Measurements from ENCODE around the gene MDN1. TPM values are rescaled to one million over a fixed set of nuclear protein-coding genes. Genes with fewer than 3 reads are reported as not detected.
"Not testable (repeated sequence)": the region's sequence is repeated elsewhere in the genome, so short reads cannot be mapped to it uniquely, and the experiment has no call there.

The MDN1 gene
- total RNA-seq, 1 experiment from 2014 or later = 50.0 TPM

DNA sequence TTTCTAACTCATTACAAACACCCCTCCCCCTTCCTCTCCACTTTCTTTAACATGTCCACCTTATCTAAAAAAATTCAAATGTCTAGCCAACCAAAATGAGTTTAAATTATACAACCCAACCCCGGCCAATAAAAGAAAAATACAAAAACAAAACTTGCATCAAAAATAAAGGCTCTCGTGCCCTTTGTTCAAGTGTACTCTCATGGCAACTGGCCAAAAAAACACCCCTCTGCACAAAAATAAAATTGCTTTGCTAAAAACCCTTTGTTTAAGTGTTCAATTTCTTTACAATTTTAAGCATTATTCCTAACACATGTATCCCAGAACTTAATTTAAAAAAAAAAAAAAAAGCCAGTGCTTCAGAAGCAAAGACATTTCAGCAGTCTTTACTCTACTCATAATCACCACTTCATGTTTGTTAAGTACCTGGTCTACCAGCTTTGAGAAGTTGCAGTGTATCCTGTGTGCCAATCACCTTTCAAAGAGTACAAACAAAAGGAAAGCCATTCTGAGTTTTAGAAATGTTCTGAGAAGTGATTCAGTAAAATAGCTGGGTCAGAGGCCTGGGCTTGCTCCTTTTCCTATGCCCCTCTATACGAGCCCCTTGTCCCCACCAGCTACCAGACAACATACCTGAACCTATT, 87.5 kb downstream of the MDN1 start:
- intact Hi-C loops (cut with micrococcal nuclease; ENCODE audit: unreplicated experiment) = no loop called here
- Mint-ChIP-seq H3K27me3 (ENCODE audit: unreplicated experiment) (no peaks in the 10 kb centered on the region), H3K4me3 (ENCODE audit: low read depth, unreplicated experiment) (no peak overlapping the region), H3K36me3 (ENCODE audit: insufficient read depth, unreplicated experiment) (peaks cover 39% of the 10 kb centered on the region), H3K27ac (ENCODE audit: unreplicated experiment) (no peak overlapping the region), H3K4me1 (ENCODE audit: low read depth, unreplicated experiment) (no peaks in the 10 kb centered on the region), H3K9me3 (ENCODE audit: low read depth, unreplicated experiment) (no peaks in the 10 kb centered on the region)
- BruUV-seq (replicated peaks) = no TSS peak
- DNase-seq = no peak
- TF ChIP-seq, protein P1, sequence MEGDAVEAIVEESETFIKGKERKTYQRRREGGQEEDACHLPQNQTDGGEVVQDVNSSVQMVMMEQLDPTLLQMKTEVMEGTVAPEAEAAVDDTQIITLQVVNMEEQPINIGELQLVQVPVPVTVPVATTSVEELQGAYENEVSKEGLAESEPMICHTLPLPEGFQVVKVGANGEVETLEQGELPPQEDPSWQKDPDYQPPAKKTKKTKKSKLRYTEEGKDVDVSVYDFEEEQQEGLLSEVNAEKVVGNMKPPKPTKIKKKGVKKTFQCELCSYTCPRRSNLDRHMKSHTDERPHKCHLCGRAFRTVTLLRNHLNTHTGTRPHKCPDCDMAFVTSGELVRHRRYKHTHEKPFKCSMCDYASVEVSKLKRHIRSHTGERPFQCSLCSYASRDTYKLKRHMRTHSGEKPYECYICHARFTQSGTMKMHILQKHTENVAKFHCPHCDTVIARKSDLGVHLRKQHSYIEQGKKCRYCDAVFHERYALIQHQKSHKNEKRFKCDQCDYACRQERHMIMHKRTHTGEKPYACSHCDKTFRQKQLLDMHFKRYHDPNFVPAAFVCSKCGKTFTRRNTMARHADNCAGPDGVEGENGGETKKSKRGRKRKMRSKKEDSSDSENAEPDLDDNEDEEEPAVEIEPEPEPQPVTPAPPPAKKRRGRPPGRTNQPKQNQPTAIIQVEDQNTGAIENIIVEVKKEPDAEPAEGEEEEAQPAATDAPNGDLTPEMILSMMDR (IDR thresholded peaks at IDR 0.05; ENCODE audit: unreplicated experiment) = no peak
- CTCF ChIA-PET = no interaction called here

DNA sequence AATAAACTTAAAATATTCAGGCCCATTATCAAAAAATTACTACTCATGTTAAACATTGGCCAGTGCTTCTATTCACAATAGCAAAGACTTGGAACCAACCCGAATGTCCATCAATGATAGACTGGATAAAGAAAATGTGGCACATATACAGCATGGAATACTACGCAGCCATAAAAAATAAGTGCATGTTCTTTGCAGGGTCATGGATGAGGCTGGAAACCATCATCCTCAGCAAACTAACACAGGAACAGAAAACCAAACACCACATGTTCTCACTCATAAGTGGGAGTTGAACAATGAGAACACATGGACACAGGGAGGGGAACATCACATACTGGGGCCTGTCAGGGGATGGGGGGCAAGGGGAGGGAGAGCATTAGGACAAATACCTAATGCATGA, 88.3 kb downstream of the MDN1 start:
- Mint-ChIP-seq H3K27ac (ENCODE audit: unreplicated experiment) (peak overlapping the region; percentile 50), H3K36me3 (ENCODE audit: insufficient read depth, unreplicated experiment) (peaks cover 43% of the 10 kb centered on the region)
- H3K4me1 Mint-ChIP-seq (ENCODE audit: low read depth, unreplicated experiment); intact Hi-C loops (cut with micrococcal nuclease; ENCODE audit: unreplicated experiment); H3K27me3 Mint-ChIP-seq (ENCODE audit: unreplicated experiment); DNase-seq; H3K9me3 Mint-ChIP-seq (ENCODE audit: low read depth, unreplicated experiment); BruUV-seq (replicated peaks); CTCF ChIA-PET; H3K4me3 Mint-ChIP-seq (ENCODE audit: low read depth, unreplicated experiment): not testable (repeated sequence)

DNA sequence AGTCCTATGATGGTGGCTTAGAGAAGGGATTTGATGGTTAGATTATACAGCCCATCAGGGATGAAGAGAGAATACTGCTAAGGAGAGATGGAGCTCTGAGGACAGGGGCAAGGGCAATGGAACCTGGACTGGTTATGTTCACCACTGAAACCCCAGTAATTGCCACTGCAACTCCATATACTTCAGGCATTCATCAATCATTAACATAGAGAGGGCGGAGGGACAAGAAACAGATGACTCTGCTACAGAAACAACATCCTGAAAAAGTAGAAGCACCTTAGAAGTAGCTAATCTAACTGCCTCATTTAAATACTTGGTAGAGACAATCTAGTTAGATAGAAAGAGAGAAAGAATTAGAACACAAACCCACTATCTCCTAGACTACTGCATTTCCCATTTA, 89.8 kb downstream of the MDN1 start:
- TF ChIP-seq, protein P1 (IDR thresholded peaks at IDR 0.05; ENCODE audit: unreplicated experiment) = no peak
- CTCF ChIA-PET = no interaction called here

DNA sequence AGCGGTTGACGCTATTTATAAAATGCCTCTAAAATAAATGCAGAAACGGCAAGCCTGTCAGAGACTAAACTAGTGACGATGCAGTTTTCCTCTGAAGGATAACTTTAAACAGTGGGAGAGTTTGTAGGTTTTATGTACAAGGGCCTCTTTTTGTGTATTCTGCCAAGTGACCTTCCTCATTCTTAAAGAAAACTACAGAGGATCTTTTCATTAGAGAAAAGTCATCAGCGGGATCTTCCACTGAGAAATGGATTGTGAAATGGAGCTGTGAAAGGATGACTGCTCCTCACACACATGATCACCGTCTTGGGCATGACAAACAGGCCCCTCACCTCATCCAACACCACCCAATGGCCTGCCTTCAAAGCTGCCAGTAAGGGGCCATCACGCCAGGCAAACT, 92.1 kb downstream of the MDN1 start:
- intact Hi-C loops (cut with micrococcal nuclease; ENCODE audit: unreplicated experiment) = no loop called here
- Mint-ChIP-seq H3K27ac (ENCODE audit: unreplicated experiment) (no peak overlapping the region), H3K27me3 (ENCODE audit: unreplicated experiment) (no peaks in the 10 kb centered on the region), H3K4me1 (ENCODE audit: low read depth, unreplicated experiment) (no peaks in the 10 kb centered on the region), H3K36me3 (ENCODE audit: insufficient read depth, unreplicated experiment) (peaks cover 36% of the 10 kb centered on the region), H3K9me3 (ENCODE audit: low read depth, unreplicated experiment) (no peaks in the 10 kb centered on the region), H3K4me3 (ENCODE audit: low read depth, unreplicated experiment) (no peak overlapping the region)
- CTCF ChIA-PET = no interaction called here
- TF ChIP-seq, protein P1 (IDR thresholded peaks at IDR 0.05; ENCODE audit: unreplicated experiment) = no peak
- BruUV-seq (replicated peaks) = no TSS peak
- no peak for DNase-seq

More for the DNA sequence above, 89.8 kb downstream of the MDN1 start:
- no peaks in the 10 kb centered on the region for H3K4me1 Mint-ChIP-seq (ENCODE audit: low read depth, unreplicated experiment)
- no peaks in the 10 kb centered on the region for H3K9me3 Mint-ChIP-seq (ENCODE audit: low read depth, unreplicated experiment)
- H3K27ac Mint-ChIP-seq (ENCODE audit: unreplicated experiment) = no peak overlapping the region
- peaks cover 39% of the 10 kb centered on the region for H3K36me3 Mint-ChIP-seq (ENCODE audit: insufficient read depth, unreplicated experiment)
- DNase-seq = no peak
- H3K27me3 Mint-ChIP-seq (ENCODE audit: unreplicated experiment) = no peaks in the 10 kb centered on the region
- BruUV-seq (replicated peaks) = no TSS peak
- intact Hi-C loops (cut with micrococcal nuclease; ENCODE audit: unreplicated experiment) = no loop called here
- no peak overlapping the region for H3K4me3 Mint-ChIP-seq (ENCODE audit: low read depth, unreplicated experiment)

DNA sequence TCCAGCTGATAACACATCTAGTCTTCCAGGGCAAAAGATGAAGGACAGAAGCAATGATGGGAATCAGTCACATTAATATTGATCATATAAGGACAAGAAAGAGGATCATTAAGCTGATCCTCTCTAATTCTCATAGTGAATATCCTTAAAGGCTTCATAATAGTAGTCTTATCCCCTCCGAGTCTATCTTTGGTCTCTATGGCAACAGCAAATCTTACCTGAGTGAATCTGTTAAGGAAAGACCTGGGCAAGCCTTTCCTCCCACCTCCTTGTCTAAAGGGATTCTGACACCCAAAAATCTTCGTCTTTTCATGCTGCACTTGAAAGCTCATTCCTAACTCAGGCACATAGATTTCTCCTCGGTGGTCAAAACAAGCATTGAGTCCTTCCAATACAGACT, 94.6 kb downstream of the MDN1 start:
- BruUV-seq (replicated peaks) = no TSS peak
- DNase-seq = no peak
- Mint-ChIP-seq H3K4me3 (ENCODE audit: low read depth, unreplicated experiment) (no peak overlapping the region), H3K36me3 (ENCODE audit: insufficient read depth, unreplicated experiment) (peaks cover 26% of the 10 kb centered on the region), H3K27ac (ENCODE audit: unreplicated experiment) (no peak overlapping the region), H3K27me3 (ENCODE audit: unreplicated experiment) (no peaks in the 10 kb centered on the region), H3K9me3 (ENCODE audit: low read depth, unreplicated experiment) (no peaks in the 10 kb centered on the region), H3K4me1 (ENCODE audit: low read depth, unreplicated experiment) (no peaks in the 10 kb centered on the region)
- TF ChIP-seq, protein P1 (IDR thresholded peaks at IDR 0.05; ENCODE audit: unreplicated experiment) = no peak
- CTCF ChIA-PET = no interaction called here
- intact Hi-C loops (cut with micrococcal nuclease; ENCODE audit: unreplicated experiment) = no loop called here

All from Calu3 (cell line).